Measurements from ENCODE around the gene DDR1.
"Not testable (repeated sequence)": the region's sequence is repeated elsewhere in the genome, so short reads cannot be mapped to it uniquely, and the experiment has no call there.

Gene DDR1

GRCh38 chr6:30854285-30855040 lies 29.9 kb upstream of the DDR1 start:
- no peak for DNase-seq

GRCh38 chr6:30855429-30856075 lies 28.8 kb upstream of the DDR1 start:
- no peak for DNase-seq

- DNase-seq = no peak
Observed at GRCh38 chr6:30857112-30857511, 27.2 kb upstream of the DDR1 start.

- no peak for DNase-seq
Observed at GRCh38 chr6:30857549-30857948, 26.8 kb upstream of the DDR1 start.

GRCh38 chr6:30859726-30860125 lies 24.6 kb upstream of the DDR1 start:
- not testable (repeated sequence) for DNase-seq

- no peak for DNase-seq
Observed at GRCh38 chr6:30861257-30862048, 22.9 kb upstream of the DDR1 start.

GRCh38 chr6:30862156-30862875 lies 22.0 kb upstream of the DDR1 start:
- DNase-seq = no peak

GRCh38 chr6:30864325-30864724 lies 20.0 kb upstream of the DDR1 start:
- DNase-seq = no peak

- not testable (repeated sequence) for DNase-seq
Observed at GRCh38 chr6:30869241-30869749, 15.0 kb upstream of the DDR1 start.

- DNase-seq = no peak
Observed at GRCh38 chr6:30870546-30870945, 13.8 kb upstream of the DDR1 start.

- no peak for DNase-seq
Observed at GRCh38 chr6:30871592-30872183, 12.6 kb upstream of the DDR1 start.

- no peak for DNase-seq
Observed at GRCh38 chr6:30873137-30873640, 11.1 kb upstream of the DDR1 start.

GRCh38 chr6:30873795-30874194 lies 10.5 kb upstream of the DDR1 start:
- not testable (repeated sequence) for DNase-seq

GRCh38 chr6:30875244-30876038 lies 8.9 kb upstream of the DDR1 start:
- no peak for DNase-seq

- no peak for DNase-seq
Observed at GRCh38 chr6:30876039-30876730, 8.1 kb upstream of the DDR1 start.

GRCh38 chr6:30877419-30878262 lies 6.7 kb upstream of the DDR1 start:
- peak; percentile 80 for DNase-seq

GRCh38 chr6:30879684-30880427 lies 4.5 kb upstream of the DDR1 start:
- no peak for DNase-seq

GRCh38 chr6:30880698-30881252 lies 3.5 kb upstream of the DDR1 start:
- DNase-seq = no peak
